Neural cell (in vitro differentiated cells): ENCODE measurements around the gene LRRN4CL. TPM values are rescaled to one million over a fixed set of nuclear protein-coding genes. Genes with fewer than 3 reads are reported as not detected.
"Not testable (repeated sequence)": the region's sequence is repeated elsewhere in the genome, so short reads cannot be mapped to it uniquely, and the experiment has no call there.

Experiments
- H2AFZ ChIP-seq: fragments of 200-600, 300-800 bp; sonication (generic), shearing (Covaris generic); 2 replicates; pipeline ENCODE4 v1.6.0; 2014; ENCODE audit warnings: low read depth, mild to moderate bottlenecking, antibody characterized with exemption, low read length, moderate library complexity
- H3F3A ChIP-seq: fragments of 200-600 bp; shearing (Covaris generic); 2 replicates; pipeline ENCODE4 v1.6.1; 2016; ENCODE audit warnings: mild to moderate bottlenecking, moderate library complexity, mixed read lengths, antibody characterized with exemption, low read length; ENCODE audit not compliant: insufficient read depth, poor library complexity, severe bottlenecking
- H3K27ac ChIP-seq: fragments of 200-600, 300-800 bp; sonication (generic), shearing (Covaris generic); 2 replicates; pipeline ENCODE4 v1.5.1; 2014; ENCODE audit warnings: mild to moderate bottlenecking, low read length, moderate library complexity
- H3K27me3 ChIP-seq: fragments of 300-800, 200-600 bp; sonication (generic), shearing (Covaris generic); 2 replicates; pipeline ENCODE4 v1.6.0; 2014; ENCODE audit warnings: mild to moderate bottlenecking, low read depth, low read length, moderate library complexity; ENCODE audit not compliant: insufficient read depth
- H3K36me3 ChIP-seq: fragments of 300-800, 200-600 bp; sonication (generic), shearing (Covaris generic); 2 replicates; pipeline ENCODE4 v1.5.1; 2014; ENCODE audit warnings: mild to moderate bottlenecking, antibody characterized with exemption, low read length, moderate library complexity; ENCODE audit not compliant: insufficient read depth
- H3K4me2 ChIP-seq: fragments of 300-800, 200-600 bp; sonication (generic), shearing (Covaris generic); 2 replicates; pipeline ENCODE4 v1.6.0; 2014; ENCODE audit warnings: mild to moderate bottlenecking, low read length
- H3K4me3 ChIP-seq: fragments of 300-800, 200-600 bp; sonication (generic), shearing (Covaris generic); 2 replicates; pipeline ENCODE4 v1.5.1; 2014; ENCODE audit warnings: mild to moderate bottlenecking, low read length, moderate library complexity
- H3K79me2 ChIP-seq: fragments of 200-600 bp; shearing (Covaris generic); replicated peaks from 2 replicates; pipeline ENCODE4 v1.6.0; 2014; ENCODE audit warnings: mild to moderate bottlenecking, low read length, moderate library complexity; ENCODE audit not compliant: insufficient read depth
- H3K9ac ChIP-seq: fragments of 300-800, 200-600 bp; sonication (generic), shearing (Covaris generic); 2 replicates; pipeline ENCODE4 v1.6.1; 2016; ENCODE audit warnings: mild to moderate bottlenecking, low read length, mixed read lengths
- H3K9me2 ChIP-seq: fragments of 200-600 bp; shearing (Covaris generic); 2 replicates; pipeline ENCODE4 v1.6.1; 2016; ENCODE audit warnings: mild to moderate bottlenecking, low read length, mixed read lengths; ENCODE audit not compliant: insufficient read depth
- H3K9me3 ChIP-seq: fragments of 200-600, 300-800 bp; sonication (generic), shearing (Covaris generic); 2 replicates; pipeline ENCODE4 v1.6.1; 2016; ENCODE audit warnings: mild to moderate bottlenecking, mixed run types, low read length, moderate library complexity, mixed read lengths
- H4K20me1 ChIP-seq: fragments of 200-600 bp; shearing (Covaris generic); 2 replicates; pipeline ENCODE4 v1.6.1; 2016; ENCODE audit warnings: mild to moderate bottlenecking, mixed run types; ENCODE audit not compliant: insufficient read depth
- EP300 ChIP-seq: fragments of 450-650 bp; conservative IDR thresholded peaks from 2 replicates; pipeline ENCODE4 v1.6.1; 2014; ENCODE audit warnings: antibody characterized with exemption, mild to moderate bottlenecking, moderate library complexity; ENCODE audit not compliant: poor library complexity, severe bottlenecking
- EZH2 ChIP-seq: fragments of 200-600, 300-800 bp; shearing (Covaris generic), sonication (generic); IDR thresholded peaks from 2 replicates; pipeline ENCODE4 v1.6.1; 2014; ENCODE audit warnings: antibody characterized with exemption, low read length, borderline replicate concordance, mild to moderate bottlenecking; ENCODE audit not compliant: insufficient read depth, poor library complexity, severe bottlenecking
- MXI1 ChIP-seq: fragments of 450-650 bp; conservative IDR thresholded peaks from 2 replicates; pipeline ENCODE4 v1.6.1; 2014; ENCODE audit warnings: antibody characterized with exemption, mild to moderate bottlenecking; ENCODE audit not compliant: poor library complexity, severe bottlenecking
- POLR2AphosphoS5 ChIP-seq: IDR thresholded peaks from 2 replicates; pipeline ENCODE4 v1.6.1; 2012
- RAD21 ChIP-seq: fragments of 450-650 bp; conservative IDR thresholded peaks from 2 replicates; pipeline ENCODE4 v1.6.1; 2014; ENCODE audit warnings: antibody characterized with exemption, mild to moderate bottlenecking, moderate library complexity
- SMC3 ChIP-seq: fragments of 450-650 bp; conservative IDR thresholded peaks from 2 replicates; pipeline ENCODE4 v1.6.1; 2014; ENCODE audit warnings: antibody characterized with exemption, mild to moderate bottlenecking, moderate library complexity; ENCODE audit not compliant: poor library complexity
- TAF1 ChIP-seq: IDR thresholded peaks from 2 replicates; pipeline ENCODE4 v1.6.1; 2012; ENCODE audit warnings: low read depth
- polyA plus RNA-seq: library from polyadenylated mRNA; depleted of rRNA; stranded (reverse); fragments of >200 nt; gene quantifications from 2 replicates; pipeline ENCODE4 v1.2.3, GENCODE V29; 2014
- TF ChIP-seq, protein P1 (sequence below): IDR thresholded peaks from 2 replicates; pipeline ENCODE4 v1.6.1; 2012; ENCODE audit warnings: borderline replicate concordance
- TF ChIP-seq, protein P2 (sequence below): fragments of 450-650 bp; IDR thresholded peaks from 2 replicates; pipeline ENCODE4 v1.5.1; 2014; ENCODE audit warnings: antibody characterized with exemption, mild to moderate bottlenecking, moderate library complexity; ENCODE audit not compliant: poor library complexity, severe bottlenecking

LRRN4CL gene
- polyA plus RNA-seq, 1 donor from 2014 or later = 0.82 TPM

DNA sequence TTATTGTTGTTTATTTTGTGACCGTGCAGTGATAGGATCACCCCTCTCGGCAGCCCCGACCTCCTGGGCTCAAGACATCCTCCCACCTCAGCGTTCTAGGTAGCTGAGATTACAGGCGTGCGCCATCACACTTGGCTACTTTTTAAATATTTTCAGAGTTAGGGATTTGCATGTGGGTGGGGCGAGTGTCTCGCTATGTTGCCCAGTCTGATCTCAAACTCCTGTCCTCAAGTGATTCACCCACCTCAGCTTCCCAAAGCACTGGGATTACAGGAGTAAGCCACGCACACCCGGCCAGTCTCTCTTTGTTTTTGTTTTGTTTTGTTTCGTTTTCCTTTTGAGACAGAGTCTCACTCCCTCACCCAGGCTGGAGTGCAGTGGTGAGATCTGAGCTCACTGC is 35.0 kb downstream of the LRRN4CL start:
- H3K9ac ChIP-seq = no peak overlapping the region
- H3K4me2 ChIP-seq = no peak overlapping the region
- no peaks in the 10 kb centered on the region for H3K27me3 ChIP-seq
- no peaks in the 10 kb centered on the region for H3K9me3 ChIP-seq
- no peak overlapping the region for H3K27ac ChIP-seq
- TF ChIP-seq, protein P1, sequence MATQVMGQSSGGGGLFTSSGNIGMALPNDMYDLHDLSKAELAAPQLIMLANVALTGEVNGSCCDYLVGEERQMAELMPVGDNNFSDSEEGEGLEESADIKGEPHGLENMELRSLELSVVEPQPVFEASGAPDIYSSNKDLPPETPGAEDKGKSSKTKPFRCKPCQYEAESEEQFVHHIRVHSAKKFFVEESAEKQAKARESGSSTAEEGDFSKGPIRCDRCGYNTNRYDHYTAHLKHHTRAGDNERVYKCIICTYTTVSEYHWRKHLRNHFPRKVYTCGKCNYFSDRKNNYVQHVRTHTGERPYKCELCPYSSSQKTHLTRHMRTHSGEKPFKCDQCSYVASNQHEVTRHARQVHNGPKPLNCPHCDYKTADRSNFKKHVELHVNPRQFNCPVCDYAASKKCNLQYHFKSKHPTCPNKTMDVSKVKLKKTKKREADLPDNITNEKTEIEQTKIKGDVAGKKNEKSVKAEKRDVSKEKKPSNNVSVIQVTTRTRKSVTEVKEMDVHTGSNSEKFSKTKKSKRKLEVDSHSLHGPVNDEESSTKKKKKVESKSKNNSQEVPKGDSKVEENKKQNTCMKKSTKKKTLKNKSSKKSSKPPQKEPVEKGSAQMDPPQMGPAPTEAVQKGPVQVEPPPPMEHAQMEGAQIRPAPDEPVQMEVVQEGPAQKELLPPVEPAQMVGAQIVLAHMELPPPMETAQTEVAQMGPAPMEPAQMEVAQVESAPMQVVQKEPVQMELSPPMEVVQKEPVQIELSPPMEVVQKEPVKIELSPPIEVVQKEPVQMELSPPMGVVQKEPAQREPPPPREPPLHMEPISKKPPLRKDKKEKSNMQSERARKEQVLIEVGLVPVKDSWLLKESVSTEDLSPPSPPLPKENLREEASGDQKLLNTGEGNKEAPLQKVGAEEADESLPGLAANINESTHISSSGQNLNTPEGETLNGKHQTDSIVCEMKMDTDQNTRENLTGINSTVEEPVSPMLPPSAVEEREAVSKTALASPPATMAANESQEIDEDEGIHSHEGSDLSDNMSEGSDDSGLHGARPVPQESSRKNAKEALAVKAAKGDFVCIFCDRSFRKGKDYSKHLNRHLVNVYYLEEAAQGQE = no peak
- TF ChIP-seq TAF1 (no peak), POLR2AphosphoS5 (no peak), EZH2 (no peak), EP300 (no peak), MXI1 (no peak), SMC3 (no peak), RAD21 (no peak)
- TF ChIP-seq, protein P2, sequence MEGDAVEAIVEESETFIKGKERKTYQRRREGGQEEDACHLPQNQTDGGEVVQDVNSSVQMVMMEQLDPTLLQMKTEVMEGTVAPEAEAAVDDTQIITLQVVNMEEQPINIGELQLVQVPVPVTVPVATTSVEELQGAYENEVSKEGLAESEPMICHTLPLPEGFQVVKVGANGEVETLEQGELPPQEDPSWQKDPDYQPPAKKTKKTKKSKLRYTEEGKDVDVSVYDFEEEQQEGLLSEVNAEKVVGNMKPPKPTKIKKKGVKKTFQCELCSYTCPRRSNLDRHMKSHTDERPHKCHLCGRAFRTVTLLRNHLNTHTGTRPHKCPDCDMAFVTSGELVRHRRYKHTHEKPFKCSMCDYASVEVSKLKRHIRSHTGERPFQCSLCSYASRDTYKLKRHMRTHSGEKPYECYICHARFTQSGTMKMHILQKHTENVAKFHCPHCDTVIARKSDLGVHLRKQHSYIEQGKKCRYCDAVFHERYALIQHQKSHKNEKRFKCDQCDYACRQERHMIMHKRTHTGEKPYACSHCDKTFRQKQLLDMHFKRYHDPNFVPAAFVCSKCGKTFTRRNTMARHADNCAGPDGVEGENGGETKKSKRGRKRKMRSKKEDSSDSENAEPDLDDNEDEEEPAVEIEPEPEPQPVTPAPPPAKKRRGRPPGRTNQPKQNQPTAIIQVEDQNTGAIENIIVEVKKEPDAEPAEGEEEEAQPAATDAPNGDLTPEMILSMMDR = no peak
- no peaks in the 10 kb centered on the region for H3F3A ChIP-seq
- no peaks in the 10 kb centered on the region for H3K9me2 ChIP-seq
- no peak overlapping the region for H2AFZ ChIP-seq
- H3K79me2 ChIP-seq = peaks cover 17% of the 10 kb centered on the region
- no peaks in the 10 kb centered on the region for H3K36me3 ChIP-seq
- H3K4me3 ChIP-seq = no peak overlapping the region
- H4K20me1 ChIP-seq = no peaks in the 10 kb centered on the region

DNA sequence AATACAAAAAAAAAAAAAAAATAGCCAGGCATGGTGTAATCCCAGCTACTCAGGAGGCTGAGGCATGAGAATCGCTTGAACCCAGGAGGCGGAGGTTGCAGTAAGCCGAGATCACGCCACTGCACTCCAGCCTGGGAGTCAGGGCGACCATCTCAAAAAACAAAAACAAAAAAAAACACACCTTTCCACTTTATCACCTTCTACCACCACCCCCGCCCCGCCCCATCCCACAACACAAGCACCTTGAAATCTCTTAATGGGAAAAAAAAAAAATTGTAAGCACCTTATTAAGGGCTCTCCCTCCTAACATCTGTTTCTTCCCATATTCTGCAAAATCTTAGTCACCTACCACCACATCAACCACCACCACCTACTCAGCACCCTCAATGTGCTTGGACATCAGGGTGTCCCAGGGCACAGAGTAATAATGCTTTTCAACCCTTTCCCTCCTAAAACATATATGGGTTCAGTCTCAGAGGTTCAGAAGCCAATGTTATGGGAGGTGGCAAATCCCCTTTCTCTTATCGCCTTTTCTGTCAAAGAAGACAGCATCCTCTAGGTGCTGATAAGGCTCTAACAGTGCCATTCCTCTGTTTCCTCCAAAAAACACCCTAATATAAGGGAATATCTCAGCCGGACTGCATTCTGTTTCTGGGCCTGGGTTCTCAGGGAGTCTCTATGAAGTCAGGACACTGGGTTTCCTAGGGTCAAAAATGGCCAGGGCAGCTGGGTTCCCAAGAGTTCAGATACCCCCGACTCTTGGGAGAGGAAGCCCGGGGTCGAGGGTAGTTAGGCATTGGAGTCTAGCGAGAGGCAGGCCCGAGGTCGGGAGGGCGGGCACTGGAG is 36.9 kb downstream of the LRRN4CL start:
- TF ChIP-seq, protein P1 = no peak
- no peak for TF ChIP-seq TAF1
- TF ChIP-seq EP300 = no peak
- no peak for TF ChIP-seq MXI1
- Histone ChIP-seq H3K27ac (peak overlapping the region; percentile 71), H4K20me1 (no peaks in the 10 kb centered on the region), H3K79me2 (peaks cover 17% of the 10 kb centered on the region), H3F3A (no peaks in the 10 kb centered on the region), H3K9me3 (no peaks in the 10 kb centered on the region), H3K9me2 (no peaks in the 10 kb centered on the region), H3K4me3 (peak overlapping the region; percentile 81), H3K4me2 (peak overlapping the region; percentile 61), H3K9ac (peak overlapping the region; percentile 81), H2AFZ (peak overlapping the region; percentile 43), H3K36me3 (no peaks in the 10 kb centered on the region), H3K27me3 (no peaks in the 10 kb centered on the region)

DNA sequence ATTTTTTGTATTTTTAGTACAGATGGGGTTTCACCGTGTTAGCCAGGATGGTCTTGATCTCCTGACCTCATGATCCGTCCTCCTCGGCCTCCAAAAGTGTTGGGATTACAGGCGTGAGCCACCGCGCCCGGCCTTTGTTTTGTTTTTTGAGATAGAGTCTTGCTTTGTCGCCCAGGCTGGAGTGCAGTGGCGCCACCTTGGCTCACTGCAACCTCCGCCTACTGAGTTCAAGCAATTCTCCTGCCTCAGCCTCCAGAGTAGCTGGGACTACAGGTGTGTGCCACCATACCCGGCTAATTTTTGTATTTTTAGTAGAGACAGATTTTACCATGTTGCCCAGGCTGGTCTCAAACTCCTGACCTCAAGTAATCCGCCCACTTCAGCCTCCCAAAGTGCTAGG is 39.0 kb downstream of the LRRN4CL start:
- not testable (repeated sequence) for H3K9me3 ChIP-seq, H3K4me3 ChIP-seq, H3F3A ChIP-seq, H3K27me3 ChIP-seq, H2AFZ ChIP-seq, H3K9me2 ChIP-seq, H3K9ac ChIP-seq, H4K20me1 ChIP-seq, H3K4me2 ChIP-seq, H3K36me3 ChIP-seq, H3K27ac ChIP-seq
- peaks cover 27% of the 10 kb centered on the region for H3K79me2 ChIP-seq
